ENCODE results near the gene MTX3.

MTX3 gene

DNA sequence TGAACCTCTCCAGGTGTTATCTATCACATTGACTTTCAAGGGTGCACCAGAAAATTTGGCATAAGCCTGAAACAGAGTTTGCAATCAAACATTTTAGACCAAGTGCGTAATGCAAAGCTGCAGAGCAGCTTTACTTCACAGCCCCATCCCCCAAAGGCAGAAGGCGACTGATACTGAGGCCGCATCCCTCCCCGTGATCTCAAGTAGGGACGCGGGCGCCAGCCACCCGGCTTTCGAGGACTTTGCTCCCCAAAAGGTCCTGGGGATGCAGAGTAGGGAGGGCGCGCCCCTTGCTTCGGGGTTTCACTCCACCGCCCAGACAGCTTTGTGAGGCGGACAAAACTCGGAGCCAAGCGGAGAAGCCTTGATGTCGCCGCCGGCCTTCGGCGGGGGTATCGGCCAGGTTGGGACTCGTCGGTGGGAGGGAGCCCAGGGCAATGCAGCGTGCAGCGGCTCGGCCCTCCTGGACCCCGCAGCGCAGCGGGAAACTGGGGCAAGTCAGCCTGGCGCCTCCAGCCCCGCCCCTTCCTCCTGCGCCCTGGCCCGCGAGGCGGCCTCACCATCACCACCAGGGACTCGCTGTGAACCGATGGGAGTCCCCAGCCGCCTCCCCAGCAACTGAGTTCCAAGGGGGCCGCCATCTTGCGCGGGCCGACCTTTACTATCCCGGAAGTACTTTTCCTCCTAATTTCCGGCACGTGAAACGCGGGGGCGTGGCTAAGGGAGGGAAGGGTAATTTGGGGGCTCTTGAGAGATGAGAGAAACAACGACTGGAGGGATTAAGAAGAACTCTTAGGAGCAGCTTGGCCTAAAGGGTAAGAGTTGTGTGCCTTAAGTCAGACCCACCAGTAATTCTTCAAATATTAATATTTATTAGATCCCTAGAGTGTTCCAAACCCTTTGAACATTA lies at the start of gene MTX3:
TSS of gene MTX3 (minus strand) at position 665 of the 910 bp plus-strand sequence. CDS start at position 641, 24 bp downstream.
- peak; percentile 90 for DNase-seq (ENCODE audit: low spot score)

DNA sequence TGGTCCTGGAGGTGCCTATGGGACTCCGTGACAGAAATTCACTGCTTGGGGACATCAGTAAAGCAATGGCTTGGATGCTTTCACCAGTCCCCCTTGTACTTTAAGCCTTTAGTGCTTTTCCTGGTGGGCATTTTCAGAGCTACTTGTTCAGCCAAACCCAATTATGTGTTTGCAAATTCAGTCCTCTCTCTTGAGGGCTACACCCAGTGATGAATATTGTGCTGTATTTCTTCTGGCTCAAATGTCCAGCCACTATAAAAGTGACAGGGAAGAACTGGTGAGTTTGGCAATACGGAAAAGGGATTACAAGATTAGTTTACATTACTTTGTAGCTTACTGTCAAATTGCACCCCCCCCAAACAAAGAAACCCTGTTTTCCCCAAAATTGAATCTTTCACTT lies 48.6 kb upstream of the MTX3 start:
- DNase-seq (ENCODE audit: low spot score), result no peak

- DNase-seq (ENCODE audit: low spot score), result no peak
Measured at GRCh38 chr5:80037366-80037765, 46.3 kb upstream of the MTX3 start.

DNA sequence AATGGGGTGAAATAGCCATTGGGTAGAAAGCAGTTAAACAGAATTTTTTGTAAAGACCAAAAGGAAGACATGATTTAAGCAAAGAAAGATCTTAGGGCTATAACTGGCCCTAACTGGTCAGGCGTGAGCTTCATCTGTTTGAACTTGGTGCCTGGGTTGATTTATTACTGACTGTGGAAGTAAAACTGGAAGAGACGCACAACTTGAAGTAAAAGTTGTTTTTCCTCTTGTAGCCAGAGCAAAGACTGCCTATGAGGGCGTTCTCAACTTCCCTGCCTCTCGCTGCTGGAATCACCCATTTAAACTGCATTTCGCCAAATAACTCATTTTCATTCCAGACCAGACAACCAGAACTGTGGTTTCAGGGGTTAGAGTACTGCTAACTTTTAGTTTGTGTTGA lies 45.6 kb upstream of the MTX3 start:
- DNase-seq (ENCODE audit: low spot score), result no peak

GRCh38 chr5:80035839-80036238 lies 44.8 kb upstream of the MTX3 start:
- DNase-seq (ENCODE audit: low spot score), result no peak

DNA sequence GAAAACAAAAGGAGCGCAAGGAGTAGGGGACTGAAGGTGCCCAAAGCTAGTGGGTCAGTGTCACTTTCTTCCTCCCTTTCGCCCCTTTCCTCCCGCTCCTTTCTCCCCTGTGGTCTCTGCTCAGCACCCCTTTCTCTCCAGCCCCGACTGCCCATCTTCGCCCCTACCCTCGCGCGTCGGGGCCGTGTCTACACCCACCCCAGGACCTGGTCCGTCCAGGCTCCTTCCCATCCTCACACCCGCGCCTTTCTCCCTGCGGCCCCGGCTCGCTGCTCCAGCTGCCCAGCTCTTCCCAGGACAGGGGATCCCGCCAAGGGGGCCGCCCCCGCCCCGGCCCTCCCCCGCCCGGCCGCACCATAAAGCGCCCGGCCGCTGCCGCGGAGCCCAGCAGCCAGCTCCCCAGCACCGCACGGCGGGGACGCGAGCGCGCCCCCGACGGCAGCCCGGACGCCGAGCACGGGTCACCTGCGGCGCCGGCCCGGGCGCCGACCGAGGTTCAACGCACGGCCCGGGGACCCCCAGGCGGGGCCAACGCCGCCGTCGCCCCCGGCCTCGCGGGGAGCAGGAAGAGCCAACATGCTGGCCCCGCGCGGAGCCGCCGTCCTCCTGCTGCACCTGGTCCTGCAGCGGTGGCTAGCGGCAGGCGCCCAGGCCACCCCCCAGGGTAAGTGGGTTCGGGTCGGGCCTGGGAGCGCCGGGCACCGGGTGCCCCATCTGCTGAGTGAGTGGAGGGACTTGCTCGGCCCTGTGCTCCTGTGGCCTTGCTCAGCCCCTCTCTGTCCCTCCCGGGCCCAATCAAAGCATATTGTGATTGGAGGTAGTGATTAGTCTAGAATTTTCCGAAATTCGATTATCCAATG lies 44.1 kb upstream of the MTX3 start, which contains the start of gene THBS4:
TSS of gene THBS4 (plus strand) at position 387 of the 860 bp plus-strand sequence. CDS start at position 577, 190 bp downstream.
- DNase-seq (ENCODE audit: low spot score), result peak; percentile 71

- DNase-seq (ENCODE audit: low spot score), result no peak
Measured at GRCh38 chr5:80034559-80034958, 43.5 kb upstream of the MTX3 start.

DNA sequence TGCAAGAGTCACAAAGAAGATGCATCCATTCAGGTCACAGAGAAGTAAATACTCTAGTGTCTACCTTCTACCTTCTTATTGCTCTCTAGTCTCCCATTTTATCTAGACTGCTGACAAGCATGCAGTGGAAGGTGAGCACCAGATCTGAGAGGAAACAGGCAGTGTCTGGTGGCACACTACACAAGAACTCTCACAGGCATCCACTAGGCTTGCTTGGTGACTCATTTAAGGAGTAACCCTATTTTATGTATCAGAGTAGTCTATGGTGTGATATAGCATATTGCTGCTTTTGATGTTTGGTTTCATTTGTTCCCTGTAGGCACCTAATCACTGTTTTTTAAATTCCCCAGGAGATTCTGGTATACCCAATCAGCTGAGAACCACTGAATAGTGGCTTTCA lies 42.5 kb upstream of the MTX3 start:
- no peak for DNase-seq (ENCODE audit: low spot score)

DNA sequence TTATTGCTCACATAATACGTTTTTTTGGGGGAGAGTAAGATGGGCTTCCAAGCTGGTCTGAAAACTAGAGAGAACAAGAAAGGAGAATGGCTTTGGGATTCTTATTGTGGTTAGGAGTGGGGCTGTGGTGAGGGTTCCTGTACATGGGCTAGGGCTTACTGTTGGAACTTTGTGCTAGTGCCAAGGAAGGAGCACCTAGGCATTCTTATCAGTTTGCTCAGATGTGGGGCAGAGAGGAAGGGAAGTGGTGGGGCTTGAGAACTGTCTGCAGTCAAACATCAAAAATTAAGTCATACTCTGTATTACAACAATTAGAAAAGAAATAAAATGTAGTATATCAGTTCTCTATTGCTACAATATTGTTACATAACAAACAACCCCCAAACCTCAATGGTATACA lies 40.0 kb upstream of the MTX3 start:
- no peak for DNase-seq (ENCODE audit: low spot score)

DNA sequence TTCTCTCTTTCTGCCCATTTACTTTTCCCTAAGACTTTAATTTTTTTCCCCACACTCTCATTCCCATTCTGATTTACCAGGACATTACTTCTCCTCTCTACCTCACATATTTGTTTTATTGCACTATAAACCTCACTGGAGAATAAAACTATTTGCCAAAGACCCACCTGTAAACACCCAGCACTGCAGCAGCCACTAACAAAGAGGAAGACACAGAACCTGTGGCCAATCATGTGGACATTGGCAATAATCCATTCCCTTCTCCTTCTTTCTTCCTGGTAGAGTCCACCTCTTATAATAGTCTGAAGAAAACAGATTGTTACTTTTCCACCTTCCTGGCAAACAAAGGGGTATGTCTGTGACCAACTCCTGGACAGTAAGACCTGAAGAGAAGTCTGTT lies 35.8 kb upstream of the MTX3 start:
- no peak for DNase-seq (ENCODE audit: low spot score)

DNA sequence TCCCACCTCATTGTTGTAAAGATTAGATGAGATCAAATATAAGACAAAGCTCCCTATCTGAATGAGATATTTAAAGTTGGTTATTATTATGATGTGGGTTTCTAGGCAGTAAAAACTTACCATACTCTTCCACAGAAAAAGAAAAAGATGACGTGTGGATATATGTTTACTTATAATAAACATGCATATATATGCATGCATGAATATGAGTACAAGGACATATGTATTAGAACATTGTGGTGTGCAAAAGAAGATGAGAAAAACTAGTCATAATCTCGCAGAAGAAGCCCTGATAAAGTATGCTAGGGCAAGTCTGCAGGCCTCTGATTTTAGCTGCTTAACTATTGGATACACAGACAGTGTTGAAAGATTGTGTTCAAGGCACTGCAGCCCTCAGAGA lies 34.0 kb upstream of the MTX3 start:
- DNase-seq (ENCODE audit: low spot score), result no peak

- DNase-seq (ENCODE audit: low spot score), result no peak
Measured at GRCh38 chr5:80010754-80011392, 19.8 kb upstream of the MTX3 start.

- DNase-seq (ENCODE audit: low spot score), result no peak
Measured at GRCh38 chr5:80008995-80009765, 18.1 kb upstream of the MTX3 start.

- no peak for DNase-seq (ENCODE audit: low spot score)
Measured at GRCh38 chr5:80002677-80003076, 11.6 kb upstream of the MTX3 start.

- no peak for DNase-seq (ENCODE audit: low spot score)
Measured at GRCh38 chr5:79999722-80000121, 8.7 kb upstream of the MTX3 start.

- no peak for DNase-seq (ENCODE audit: low spot score)
Measured at GRCh38 chr5:79992891-79993657, 2.0 kb upstream of the MTX3 start.

DNA sequence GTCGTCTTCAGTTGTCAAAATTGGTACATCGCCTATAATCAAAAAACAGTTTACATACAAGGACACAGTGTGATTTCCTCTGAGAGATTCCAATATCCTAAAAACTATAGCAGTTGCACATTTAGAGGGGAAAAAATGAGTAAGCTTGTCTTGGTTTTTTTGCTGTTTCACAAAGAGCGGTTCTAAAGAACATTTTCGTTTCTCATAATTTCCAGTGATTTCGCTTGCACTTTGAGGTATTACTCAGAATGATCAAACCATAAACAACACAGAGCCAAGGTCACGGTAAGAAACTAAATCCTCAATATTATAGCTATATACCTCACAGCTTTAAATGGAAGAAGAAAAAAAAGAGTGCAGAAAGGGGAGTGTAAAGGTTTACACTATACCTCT lies 861 bp downstream of the MTX3 start:
- DNase-seq (ENCODE audit: low spot score), result no peak

DNA sequence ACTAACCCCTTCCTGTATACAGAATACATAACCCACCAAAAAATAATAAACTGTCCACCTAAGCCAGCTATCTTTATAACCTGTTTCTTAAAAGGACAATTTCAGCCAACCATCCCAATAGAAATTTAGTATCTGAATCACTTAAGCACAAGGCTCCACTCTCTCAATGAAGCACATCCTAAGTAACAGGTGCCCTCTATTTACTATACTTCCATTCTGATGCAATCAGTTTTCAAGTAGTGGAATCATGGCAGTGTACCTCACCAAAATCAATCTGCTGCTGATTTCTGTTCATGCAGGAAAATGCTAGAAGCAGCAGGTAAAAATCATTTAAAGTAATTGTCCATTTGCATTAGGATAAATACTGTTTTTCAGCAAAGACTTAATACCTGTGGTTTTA lies 4.8 kb downstream of the MTX3 start:
- no peak for DNase-seq (ENCODE audit: low spot score)

GRCh38 chr5:79985288-79985687 lies 5.8 kb downstream of the MTX3 start:
- DNase-seq (ENCODE audit: low spot score), result no peak

GRCh38 chr5:79984363-79984762 lies 6.7 kb downstream of the MTX3 start:
- no peak for DNase-seq (ENCODE audit: low spot score)

- no peak for DNase-seq (ENCODE audit: low spot score)
Measured at GRCh38 chr5:79983618-79984017, 7.4 kb downstream of the MTX3 start.

All from ecto neural progenitor cell (in vitro differentiated cells).